Transverse colon (tissue), 4 donors: ENCODE results near the gene SMPD4. TPM values are rescaled to one million over a fixed set of nuclear protein-coding genes. Genes with fewer than 3 reads are reported as not detected.
"Not testable (repeated sequence)": the region's sequence is repeated elsewhere in the genome, so short reads cannot be mapped to it uniquely, and the experiment has no call there.

ENCODE experiments used
- DNase-seq: peaks from one replicate; pipeline ENCODE4 v3.0.0-alpha.2; 2019
- H3K27ac ChIP-seq, 4 donors: fragments of 200-600 bp; sonication (generic); 2 replicates each; pipeline ENCODE4 v1.5.1; 2016 to 2018; ENCODE audit warnings: inconsistent platforms in 4 of 4
- H3K27me3 ChIP-seq: fragments of 200-600 bp; sonication (generic); 2 replicates; pipeline ENCODE4 v1.5.1; 2017; ENCODE audit warnings: inconsistent platforms
- H3K36me3 ChIP-seq, 4 donors: fragments of 200-600 bp; sonication (generic); 2 replicates each; pipeline ENCODE4 v1.5.1; 2017 to 2019; ENCODE audit warnings: inconsistent platforms in 4 of 4
- H3K4me1 ChIP-seq, 4 donors: fragments of 200-600 bp; sonication (generic); 2 replicates each; pipeline ENCODE4 v1.5.1; 2017 to 2020; ENCODE audit warnings: inconsistent platforms in 4 of 4
- H3K4me3 ChIP-seq, 4 donors: fragments of 200-600 bp; sonication (generic); 1 replicate in 1 of 4; 2 replicates in 3 of 4; pipeline versions ENCODE4 v1.5.1 to v1.6.1; 2017 to 2019; ENCODE audit warnings: inconsistent platforms in 4 of 4
- H3K9me3 ChIP-seq, 2 donors: fragments of 200-600 bp; sonication (generic); 2 replicates each; pipeline ENCODE4 v1.5.1; 2017 to 2019; ENCODE audit warnings: inconsistent platforms in 2 of 2
- CTCF ChIP-seq, 5 experiments: fragments of 200-600 bp in 3 of 5; fragments of 450-650 bp in 2 of 5; sonication (generic) in 3 of 5; IDR thresholded peaks; 1 replicate in 2 of 5; 2 replicates in 3 of 5; pipeline ENCODE4 v1.5.1; 2016 to 2017; ENCODE audit warnings: antibody characterized with exemption in 5 of 5, inconsistent platforms in 3 of 5, mild to moderate bottlenecking in 2 of 5, moderate library complexity in 1 of 5
- EP300 ChIP-seq: sonication (generic); formaldehyde crosslinking; IDR thresholded peaks from one replicate; pipeline ENCODE4 v1.6.1; 2017; ENCODE audit warnings: antibody characterized with exemption, low read depth
- POLR2A ChIP-seq: fragments of 450-650 bp; IDR thresholded peaks from one replicate; pipeline ENCODE4 v1.6.1; 2016; ENCODE audit warnings: antibody characterized with exemption, mild to moderate bottlenecking, moderate library complexity
- POLR2AphosphoS5 ChIP-seq, 3 donors: sonication (generic); formaldehyde crosslinking; IDR thresholded peaks; one replicate each; pipeline ENCODE4 v1.6.1; 2016; ENCODE audit warnings: antibody characterized with exemption in 3 of 3
- WGBS, 2 donors: methylation state at CpG; one replicate each; pipeline ENCODE4 v1.1.5; 2018; ENCODE audit warnings: low coverage in 1 of 2; 5-methylcytosine and 5-hydroxymethylcytosine counted together
- in situ Hi-C, 4 donors: fragments of 200-750 bp; cut with MboI; loops; one replicate each; pipeline versions ENCODE4 v1.15.0 to v1.15.1; 2017; ENCODE audit warnings: low sequenced_read_pairs in 3 of 4, low pct_ligation_motif_present in 1 of 4, low pct_unique_long_range_greater_than_20kb in 1 of 4
- intact Hi-C: fragments of 100-400 bp; cut with DNase I; formaldehyde crosslinking; loops from one replicate; pipeline ENCODE4 v1.15.1; 2023; ENCODE audit warnings: low total_unique reads
- total RNA-seq, 4 donors: library from RNA; depleted of rRNA; stranded (reverse); fragments of >200 nt; gene quantifications; one replicate each; pipeline ENCODE4 v1.1.0, GENCODE V29; 2016

SMPD4 gene
- total RNA-seq, 4 donors from 2014 or later = 29.1 to 110 (median 52.8) TPM

- no peak for TF ChIP-seq POLR2A
- no peak for TF ChIP-seq POLR2AphosphoS5 (IDR thresholded peaks at IDR 0.05)
- TF ChIP-seq CTCF (IDR thresholded peaks at IDR 0.05) = no peak
- no peak for TF ChIP-seq EP300
- Histone ChIP-seq H3K4me1 (no peaks in the 10 kb centered on the region), H3K27ac (no peak overlapping the region), H3K4me3 (no peak overlapping the region), H3K36me3 (peaks cover 0 to 49% (median 23%) of the 10 kb centered on the region in 4 donors), H3K9me3 (no peaks in the 10 kb centered on the region), H3K27me3 (no peaks in the 10 kb centered on the region)
- in situ Hi-C loops (loop anchor here in 2 of 4 donors (25.0 kb wide), 1 partner anchor 172 kb away; the partner anchor contains the start of gene IMP4 (in 2 of the 2)), intact Hi-C loops (no loop called here)
- no peak for DNase-seq
- 94 to 95% methylated on average over 6 to 8 of the region's 8 CpGs for WGBS, 2 donors
Measured at GRCh38 chr2:130165293-130166016, 15.9 kb downstream of the SMPD4 start.

GRCh38 chr2:130162968-130163367 is 18.4 kb downstream of the SMPD4 start:
- Histone ChIP-seq H3K9me3 (no peaks in the 10 kb centered on the region), H3K27ac (no peak overlapping the region), H3K27me3 (no peaks in the 10 kb centered on the region), H3K36me3 (peaks cover 0 to 42% (median 21%) of the 10 kb centered on the region in 4 donors), H3K4me3 (no peak overlapping the region), H3K4me1 (no peaks in the 10 kb centered on the region)
- in situ Hi-C loops = loop anchor here in 2 of 4 donors (25.0 kb wide), 1 partner anchor 174 kb away; the partner anchor contains the start of gene IMP4 (in 2 of the 2)
- 91% methylated on average over 9 of the region's 9 CpGs; no CpG with 5 or more reads in 1 of the 2 donors for WGBS, 2 donors
- no peak for DNase-seq
- intact Hi-C loops = no loop called here
- TF ChIP-seq CTCF (IDR thresholded peaks at IDR 0.05) (no peak), EP300 (no peak), POLR2A (no peak), POLR2AphosphoS5 (IDR thresholded peaks at IDR 0.05) (no peak)

GRCh38 chr2:130162486-130162885 is 18.9 kb downstream of the SMPD4 start:
- in situ Hi-C loops = loop anchor here in 2 of 4 donors (25.0 kb wide), 1 partner anchor 175 kb away; the partner anchor contains the start of gene IMP4 (in 2 of the 2)
- 93% methylated on average over 7 of the region's 7 CpGs; no CpG with 5 or more reads in 1 of the 2 donors for WGBS, 2 donors
- intact Hi-C loops, DNase-seq, H3K27ac ChIP-seq, H3K4me1 ChIP-seq, H3K4me3 ChIP-seq, H3K9me3 ChIP-seq, H3K27me3 ChIP-seq: not testable (repeated sequence)
- peaks cover 0 to 39% (median 19%) of the 10 kb centered on the region in 4 donors for H3K36me3 ChIP-seq

- H3K4me1 ChIP-seq, H3K27ac ChIP-seq, intact Hi-C loops, H3K9me3 ChIP-seq, H3K27me3 ChIP-seq, DNase-seq, H3K4me3 ChIP-seq: not testable (repeated sequence)
- H3K36me3 ChIP-seq = peaks cover 0 to 30% (median 13%) of the 10 kb centered on the region in 4 donors
- WGBS, 2 donors = 81 to 84% methylated on average over 9 to 20 of the region's 25 CpGs
- in situ Hi-C loops = loop anchor here in 2 of 4 donors (25.0 kb wide), 1 partner anchor 176 kb away; the partner anchor contains the start of gene IMP4 (in 2 of the 2)
Measured at GRCh38 chr2:130160838-130161705, 20.3 kb downstream of the SMPD4 start.

GRCh38 chr2:130160131-130160530 is 21.3 kb downstream of the SMPD4 start:
- Histone ChIP-seq H3K4me1 (no peaks in the 10 kb centered on the region), H3K27ac (no peak overlapping the region), H3K9me3 (no peaks in the 10 kb centered on the region), H3K4me3 (no peak overlapping the region), H3K27me3 (no peaks in the 10 kb centered on the region), H3K36me3 (peaks cover 0 to 20% (median 9%) of the 10 kb centered on the region in 4 donors)
- DNase-seq = no peak
- in situ Hi-C loops (loop anchor here in 2 of 4 donors (25.0 kb wide), 1 partner anchor 177 kb away; the partner anchor contains the start of gene IMP4 (in 2 of the 2)), intact Hi-C loops (no loop called here)
- WGBS, 2 donors = 94 to 100% methylated on average over 2 to 6 of the region's 6 CpGs
- TF ChIP-seq EP300 = no peak
- TF ChIP-seq POLR2A = no peak
- no peak for TF ChIP-seq POLR2AphosphoS5 (IDR thresholded peaks at IDR 0.05)
- TF ChIP-seq CTCF (IDR thresholded peaks at IDR 0.05) = no peak

- intact Hi-C loops, DNase-seq, H3K4me3 ChIP-seq, H3K27ac ChIP-seq, H3K4me1 ChIP-seq, H3K9me3 ChIP-seq, H3K27me3 ChIP-seq: not testable (repeated sequence)
- in situ Hi-C loops = loop anchor here in 2 of 4 donors (25.0 kb wide), 1 partner anchor 178 kb away; the partner anchor contains the start of gene IMP4 (in 2 of the 2)
- H3K36me3 ChIP-seq = peaks cover 0 to 15% (median 5%) of the 10 kb centered on the region in 4 donors
- WGBS, 2 donors = 96 to 100% methylated on average over 3 to 4 of the region's 4 CpGs
Measured at GRCh38 chr2:130159376-130159775, 22.0 kb downstream of the SMPD4 start.
